SW480 (cell line): Measurements from ENCODE around the gene SIAH2.

Source experiments
- DNase-seq: peaks from one replicate; pipeline ENCODE4 v3.0.0-alpha.2; 2016; ENCODE audit warnings: low spot score

The SIAH2 gene

DNA sequence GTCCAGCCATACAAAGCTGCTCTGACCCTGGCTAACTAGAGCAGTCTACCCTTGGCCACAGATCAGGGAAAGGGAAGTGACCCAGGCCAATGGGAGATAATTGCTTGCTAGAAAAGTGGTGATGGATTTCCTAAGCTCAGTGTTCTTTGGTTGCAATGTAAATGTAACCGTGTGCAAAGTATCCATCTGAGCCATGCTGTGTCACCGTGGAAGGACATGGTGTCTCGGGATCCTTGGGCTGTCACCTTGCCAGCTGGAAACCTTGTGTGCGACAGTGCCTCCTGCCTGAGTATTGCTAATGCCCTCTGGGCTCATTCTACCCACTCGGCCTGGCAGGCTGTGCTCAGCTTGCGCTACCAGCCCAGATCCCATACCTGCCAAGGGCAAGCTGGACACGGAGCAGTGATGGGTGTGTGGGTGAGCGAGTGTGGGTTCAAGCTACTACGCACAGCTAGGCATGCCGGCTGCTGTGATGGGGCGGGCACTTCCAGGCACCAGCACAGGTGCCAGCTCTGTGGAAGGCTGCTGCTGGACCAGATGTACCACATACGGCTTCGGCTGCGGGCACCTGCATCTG, 10.7 kb upstream of the SIAH2 start:
- DNase-seq: no peak

DNA sequence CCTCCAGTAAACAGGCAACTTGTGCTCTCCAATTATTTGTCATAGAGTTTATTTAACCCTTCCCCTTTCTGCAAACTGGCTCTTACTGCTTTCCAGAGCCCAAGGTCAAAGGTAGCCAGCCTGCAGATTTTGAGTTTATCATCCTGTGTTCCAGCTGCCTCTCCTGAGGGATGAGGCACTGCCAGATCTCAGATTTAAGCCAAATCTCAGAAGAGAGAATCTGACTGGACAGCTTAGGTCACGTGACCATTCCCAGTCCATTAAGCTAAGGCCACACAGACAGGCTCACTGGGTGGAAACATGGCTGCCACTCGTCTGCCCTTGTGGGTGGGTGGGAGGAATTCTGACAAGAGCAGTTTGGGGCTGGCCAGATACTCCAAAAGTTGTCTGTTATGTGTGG, 8.6 kb upstream of the SIAH2 start:
- no peak for DNase-seq

DNA sequence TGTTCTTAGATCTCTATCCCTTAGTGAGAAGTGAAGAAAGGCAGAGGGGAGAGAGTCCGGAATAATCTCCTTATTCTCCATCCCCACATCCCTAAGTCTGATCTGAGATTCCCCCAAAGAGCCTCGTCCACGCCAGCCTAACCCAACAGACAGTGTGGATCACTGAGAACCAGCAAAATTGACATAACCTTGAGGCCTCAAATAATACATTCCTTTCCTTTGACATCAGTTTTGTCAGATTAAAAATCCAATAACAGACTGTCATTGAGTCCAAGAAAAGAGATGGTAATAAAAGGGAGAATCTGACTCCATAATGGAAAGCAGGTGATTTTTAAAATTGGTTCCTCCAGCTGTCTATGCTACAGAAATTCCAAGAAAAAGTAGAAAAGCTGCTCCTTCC, 7.7 kb upstream of the SIAH2 start:
- DNase-seq: no peak

DNA sequence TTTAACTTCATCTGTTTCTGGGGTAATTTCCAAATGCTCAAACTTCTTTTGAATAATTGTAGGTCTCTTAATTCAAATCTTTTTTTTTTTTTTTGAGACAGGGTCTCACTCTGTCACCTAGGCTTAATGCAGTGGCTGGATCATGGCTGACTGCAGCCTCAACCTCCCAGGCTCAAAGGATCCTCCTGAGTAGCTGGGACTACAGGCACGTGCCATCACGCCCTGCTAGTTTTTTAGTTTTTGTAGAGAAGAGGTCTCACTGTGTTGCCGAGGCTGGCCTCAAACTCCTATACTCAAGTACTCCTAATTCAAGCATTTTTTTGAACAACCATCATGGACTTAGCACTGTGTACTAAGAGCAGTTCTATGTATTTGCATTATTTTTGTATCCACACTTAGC, 3.8 kb upstream of the SIAH2 start:
- no peak for DNase-seq

DNA sequence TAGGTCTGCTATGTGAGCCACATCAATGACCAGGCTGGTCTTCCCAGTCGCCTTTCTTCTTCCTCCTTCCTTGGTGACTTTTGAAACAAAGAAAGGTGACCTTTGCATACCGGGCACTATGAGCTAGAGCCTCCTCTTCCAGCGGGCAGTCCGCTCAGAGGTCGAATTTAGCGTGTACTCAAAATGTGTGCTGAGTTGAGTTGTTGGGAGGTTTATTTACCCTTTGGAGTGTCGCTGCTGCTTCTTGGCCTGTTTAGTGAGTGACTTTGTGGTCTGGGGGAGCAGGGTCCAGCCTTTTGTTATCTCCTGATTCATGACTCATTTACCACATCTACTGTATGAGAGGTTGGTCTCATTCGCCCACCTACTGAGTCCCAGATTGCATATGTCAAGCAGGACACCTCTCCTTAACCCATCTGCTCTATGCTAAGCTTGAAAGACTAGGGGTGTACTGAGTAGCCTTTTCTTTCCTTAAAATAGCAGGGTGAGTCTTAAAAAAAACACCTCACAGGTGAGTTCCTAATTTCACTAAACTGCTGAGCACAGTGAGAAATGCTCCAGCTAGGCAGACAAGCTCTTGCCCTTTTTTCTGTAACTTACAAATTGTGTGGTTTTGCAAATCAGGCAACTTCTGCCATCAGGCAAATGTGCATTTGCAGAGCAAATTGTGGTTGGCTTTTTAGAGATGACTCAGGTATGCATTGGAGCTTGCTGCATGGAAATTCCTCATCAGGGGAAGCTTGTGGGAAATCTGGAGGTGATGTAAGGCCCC, 3.2 kb upstream of the SIAH2 start:
- peak; percentile 62 for DNase-seq

DNA sequence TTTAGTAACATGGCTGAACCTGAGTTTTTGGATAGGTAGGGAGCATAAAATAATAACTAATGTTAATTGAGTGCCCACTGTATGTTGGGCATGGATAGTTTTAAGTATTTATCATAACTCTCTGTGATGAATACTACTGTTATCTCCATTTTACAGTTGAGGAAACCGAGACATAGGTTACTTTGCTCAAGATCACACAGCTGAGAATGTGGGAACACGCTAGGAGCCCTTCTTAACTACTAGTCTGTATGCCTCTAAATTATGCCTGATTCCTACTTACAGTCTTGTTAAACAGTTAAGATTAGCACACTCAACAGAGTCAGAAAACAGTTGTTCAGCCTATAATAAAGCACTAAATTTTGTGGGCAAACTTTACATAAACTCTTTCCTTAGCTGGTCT, 2.0 kb upstream of the SIAH2 start:
- no peak for DNase-seq

DNA sequence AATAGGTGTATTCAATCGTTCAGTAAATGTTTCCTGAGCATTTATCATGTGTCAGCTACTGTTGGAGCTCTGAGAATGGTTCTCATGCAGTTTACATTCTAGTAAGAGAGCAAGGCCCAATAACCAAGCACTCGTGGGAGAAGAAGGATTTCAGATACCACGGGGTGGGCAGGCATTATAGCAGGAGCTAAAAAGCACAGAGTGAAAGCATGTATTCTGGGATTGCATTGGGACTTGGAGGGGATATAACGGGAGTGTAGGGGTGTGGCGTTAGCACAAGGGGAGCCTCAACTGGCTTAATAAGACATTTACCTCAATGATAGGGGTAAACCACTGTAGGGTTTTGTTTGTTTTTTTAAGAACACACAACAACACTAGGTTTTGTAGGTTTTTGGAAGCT, 1.6 kb upstream of the SIAH2 start:
- DNase-seq: no peak

DNA sequence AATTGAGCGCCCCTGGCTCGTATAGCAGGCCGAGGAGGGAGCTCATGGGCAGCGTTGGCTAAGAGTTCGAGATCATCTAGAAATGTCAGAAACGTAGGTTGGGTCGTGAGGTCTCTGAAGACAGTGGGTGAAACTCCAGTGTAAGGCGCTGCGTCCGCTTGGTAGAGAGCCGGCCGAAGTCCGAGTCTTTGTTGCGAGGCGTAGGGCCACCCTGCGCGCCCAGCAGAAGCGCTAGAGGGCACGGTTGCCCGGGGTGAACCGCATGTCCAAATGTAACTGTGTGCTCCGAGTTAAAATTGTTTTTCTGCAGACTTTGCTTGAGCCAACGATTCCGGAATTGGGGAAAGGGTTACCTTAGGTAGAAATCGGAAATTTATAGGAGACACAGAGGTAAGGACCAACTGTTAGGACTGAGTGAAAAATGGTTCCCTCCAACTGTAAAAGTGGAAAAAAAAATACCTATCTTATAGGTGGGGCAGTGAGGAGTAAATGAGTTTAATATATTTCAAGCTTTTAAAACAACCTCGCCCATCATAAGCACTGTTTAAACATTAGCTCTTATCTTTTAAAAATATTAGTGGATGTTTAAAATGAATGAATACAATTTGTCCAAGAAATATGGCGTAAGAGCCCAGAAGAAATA, 993 bp upstream of the SIAH2 start:
- DNase-seq: peak; percentile 78

DNA sequence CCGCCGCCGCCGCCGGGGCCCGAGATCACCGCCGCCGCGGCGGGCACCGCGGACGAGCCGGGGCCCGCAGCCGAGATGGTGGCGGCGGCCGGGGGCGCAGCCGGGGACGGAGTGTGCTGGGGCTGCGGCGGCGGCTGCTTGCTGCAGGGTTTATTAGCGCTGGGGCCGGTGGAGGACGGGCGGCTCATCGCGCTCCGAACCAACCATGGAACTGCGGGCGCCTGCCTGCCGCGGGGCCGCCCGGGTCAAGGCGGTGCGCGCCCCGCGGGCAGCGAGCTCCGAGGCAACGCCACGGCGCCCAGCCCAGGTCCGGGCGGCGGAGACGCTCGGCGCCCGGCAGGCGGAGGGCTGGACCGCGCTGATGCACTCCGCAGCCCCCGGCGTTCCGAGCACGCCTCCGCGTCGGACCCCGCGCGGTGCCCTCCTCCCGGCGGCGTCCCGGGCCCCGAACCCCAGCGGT, 277 bp downstream of the SIAH2 start:
- DNase-seq: no peak

DNA sequence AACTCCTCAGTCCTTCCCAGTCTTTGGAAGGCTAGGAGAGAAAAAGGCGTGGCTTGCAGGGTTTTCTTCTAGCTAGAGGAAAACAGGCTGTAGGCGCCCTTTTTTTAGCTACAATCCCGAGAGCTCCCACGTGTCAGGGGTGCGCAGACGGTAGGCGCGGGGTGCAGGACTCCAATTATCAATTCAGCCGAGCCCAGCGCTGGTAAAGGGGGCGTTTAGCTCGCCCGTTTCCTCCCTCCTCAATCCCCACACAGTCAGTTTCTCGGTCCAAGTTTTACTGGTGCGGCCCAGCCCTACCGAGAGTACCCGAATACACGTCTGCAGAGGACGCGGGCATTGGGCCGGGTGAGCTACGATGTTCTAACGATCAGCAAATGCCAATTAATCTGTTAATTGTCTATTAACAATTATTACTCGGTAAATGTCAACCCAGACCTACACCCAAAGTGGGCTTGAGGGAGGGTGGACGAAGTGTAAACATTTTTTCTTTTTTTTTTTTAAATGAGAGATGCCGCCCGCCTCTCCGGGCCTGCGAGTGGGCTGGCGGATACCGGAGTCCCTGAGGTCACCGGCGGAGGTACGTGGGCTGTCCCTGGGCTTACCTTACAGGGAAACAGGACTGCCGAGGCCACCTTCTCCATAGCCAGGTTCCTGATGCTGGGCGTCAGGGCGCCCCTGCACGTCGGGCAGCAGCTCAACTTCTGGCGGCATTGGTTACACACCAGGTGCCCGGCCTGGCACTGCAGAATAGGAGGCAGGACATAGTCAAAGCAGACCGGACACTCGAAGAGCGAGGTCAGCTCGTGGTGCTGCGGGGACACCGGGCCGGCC, 923 bp downstream of the SIAH2 start:
- peak; percentile 72 for DNase-seq

DNA sequence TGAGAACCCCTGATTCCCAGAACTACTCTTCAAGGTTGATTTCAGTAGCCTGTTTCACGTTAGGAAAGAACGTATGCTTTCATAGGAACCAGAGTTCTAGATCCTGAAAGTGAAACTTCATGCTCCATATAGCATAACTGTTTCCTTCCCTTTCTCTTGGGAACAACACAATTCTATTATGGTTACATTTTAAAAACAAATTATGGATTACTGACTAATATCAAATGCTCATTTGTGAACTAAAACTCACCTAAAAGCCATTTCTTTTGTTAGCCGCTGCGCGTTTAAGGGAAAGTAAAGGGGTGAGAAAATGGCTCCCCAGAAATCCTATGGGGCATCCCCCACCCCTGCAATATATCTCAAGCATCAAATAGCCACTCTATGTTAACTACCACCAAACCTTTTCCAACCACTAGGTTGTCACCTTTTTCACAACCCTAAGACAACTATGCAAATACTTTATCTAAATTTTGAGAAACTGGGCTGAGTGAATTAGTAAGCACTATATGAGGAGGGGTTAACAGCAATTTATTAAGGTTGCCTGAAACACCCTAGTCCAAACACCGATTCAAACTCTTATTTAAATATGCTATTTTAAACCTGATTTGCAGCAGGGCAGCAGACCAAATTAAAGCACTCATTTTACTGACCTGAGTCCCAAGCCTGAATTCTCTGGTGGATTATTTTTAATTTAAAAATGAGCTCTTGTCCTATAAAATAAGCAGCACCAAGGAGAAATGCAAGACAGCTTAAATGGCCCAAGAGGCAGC, 2.4 kb downstream of the SIAH2 start:
- no peak for DNase-seq

DNA sequence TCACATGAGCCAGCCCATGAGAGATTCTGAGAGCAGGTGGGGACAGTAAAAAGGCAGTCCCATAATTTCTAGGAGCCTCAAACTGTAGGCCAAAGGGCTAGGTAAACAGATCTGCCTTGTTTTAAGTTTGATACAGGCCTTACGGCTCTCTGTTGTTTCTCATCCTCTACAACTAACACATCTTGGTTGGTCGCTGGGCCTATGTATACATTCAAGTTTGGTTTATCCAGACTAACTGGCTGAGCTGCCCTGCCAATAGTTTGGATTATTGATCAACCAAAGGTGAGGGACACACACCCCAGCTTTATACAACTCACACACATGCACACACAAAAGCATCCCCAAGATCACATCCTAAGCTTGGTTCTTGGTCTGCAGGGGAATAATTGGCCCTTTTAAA, 3.0 kb downstream of the SIAH2 start:
- DNase-seq: no peak

DNA sequence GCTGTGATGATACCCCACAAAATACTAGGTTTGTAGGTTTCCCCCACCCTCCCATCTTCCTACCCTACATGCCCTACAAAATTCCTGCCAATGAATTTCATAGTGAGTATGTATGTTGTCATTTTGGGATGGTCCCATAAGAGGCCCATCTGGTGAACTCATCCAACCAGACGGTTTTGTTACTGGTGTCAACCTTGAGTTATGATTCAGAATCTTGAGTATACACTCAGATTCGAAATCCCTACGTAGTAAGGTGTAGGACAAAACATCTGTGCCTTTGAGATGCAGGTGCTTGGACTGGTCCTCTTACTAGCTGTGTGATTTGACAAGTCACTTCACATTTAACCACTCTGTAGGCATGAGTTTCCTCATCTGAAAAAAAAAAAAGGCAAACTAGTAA, 3.6 kb downstream of the SIAH2 start:
- no peak for DNase-seq

DNA sequence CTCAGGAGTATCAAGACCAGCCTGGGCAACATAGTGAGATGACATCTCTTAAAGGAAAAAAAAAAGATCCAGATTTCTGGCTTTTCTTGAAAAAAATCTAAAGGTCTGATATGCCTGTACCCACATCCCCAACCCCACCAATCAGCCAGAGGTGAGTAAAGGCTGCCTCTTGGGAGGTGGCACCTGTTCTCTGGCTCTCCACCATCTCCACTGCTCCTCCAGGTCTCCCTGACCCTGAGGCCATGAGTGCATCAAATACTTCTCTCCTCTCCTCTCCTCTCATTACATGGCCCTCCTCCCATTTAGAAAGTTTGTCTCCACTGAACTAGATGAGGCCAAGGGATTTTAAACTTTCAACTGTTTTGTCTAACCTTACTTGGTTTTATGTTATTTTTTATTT, 5.2 kb downstream of the SIAH2 start:
- DNase-seq: no peak

DNA sequence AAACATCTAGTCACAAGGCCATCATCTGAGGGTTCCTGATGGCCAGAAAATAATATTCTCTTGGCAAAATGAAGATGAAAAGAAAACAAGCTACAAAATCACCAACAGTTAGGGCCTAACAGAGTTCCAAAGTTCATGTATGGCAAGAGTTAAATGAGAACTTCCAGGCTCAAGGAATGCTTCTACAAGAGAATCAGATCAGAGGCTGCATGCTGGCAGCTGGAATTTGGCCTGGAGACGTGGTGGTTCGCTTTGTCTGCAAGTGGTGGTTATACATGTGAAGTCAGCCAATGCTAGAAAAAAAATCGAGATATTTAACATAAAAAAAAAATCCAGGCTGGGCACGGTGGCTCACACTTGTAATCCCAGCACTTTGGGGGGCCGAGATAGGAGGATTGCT, 5.6 kb downstream of the SIAH2 start:
- DNase-seq: no peak

DNA sequence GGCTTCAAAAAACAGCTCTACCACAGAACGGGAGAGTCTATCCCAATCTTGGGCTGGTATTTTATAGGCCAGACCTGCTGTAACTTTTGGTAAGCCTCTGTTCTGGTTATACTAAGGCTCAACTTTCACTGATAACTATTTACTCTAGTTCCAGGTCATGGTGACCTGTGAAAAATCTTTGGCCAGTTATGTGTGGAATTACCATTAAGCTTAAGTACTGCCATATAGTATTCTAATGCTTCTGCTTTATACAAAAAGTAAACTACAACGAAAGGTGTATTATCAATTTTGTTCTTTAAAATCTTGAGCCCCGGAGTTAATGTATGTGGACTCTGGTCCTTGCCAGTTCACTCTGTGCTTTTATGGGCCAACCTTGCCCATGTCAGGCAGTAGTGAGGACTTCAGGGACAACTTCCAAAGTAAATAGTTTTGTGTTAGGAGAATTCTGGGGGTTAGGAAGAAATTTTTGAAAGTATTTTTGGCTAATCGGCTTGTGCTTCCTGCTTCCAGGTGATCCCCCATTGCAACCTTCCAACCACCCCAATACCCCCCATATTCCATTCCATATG, 6.4 kb downstream of the SIAH2 start:
- no peak for DNase-seq

DNA sequence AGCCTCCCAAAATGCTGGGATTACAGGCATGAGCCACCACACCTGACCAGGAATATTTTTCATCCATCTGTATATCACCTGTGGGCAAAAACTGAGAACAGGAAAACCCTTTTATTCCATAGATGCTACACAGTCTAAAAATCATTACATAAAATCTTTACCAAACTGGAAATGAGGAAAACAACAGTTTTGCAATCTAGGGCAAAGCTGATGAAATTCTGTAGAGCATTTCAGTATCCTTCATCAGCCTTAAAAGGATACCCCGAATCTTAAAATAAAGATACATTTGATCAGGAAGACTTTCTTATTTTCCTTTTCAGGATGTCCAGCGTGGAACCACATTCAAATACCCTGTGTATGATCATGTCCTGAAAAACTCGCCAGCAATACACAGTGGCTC, 7.1 kb downstream of the SIAH2 start:
- DNase-seq: no peak

DNA sequence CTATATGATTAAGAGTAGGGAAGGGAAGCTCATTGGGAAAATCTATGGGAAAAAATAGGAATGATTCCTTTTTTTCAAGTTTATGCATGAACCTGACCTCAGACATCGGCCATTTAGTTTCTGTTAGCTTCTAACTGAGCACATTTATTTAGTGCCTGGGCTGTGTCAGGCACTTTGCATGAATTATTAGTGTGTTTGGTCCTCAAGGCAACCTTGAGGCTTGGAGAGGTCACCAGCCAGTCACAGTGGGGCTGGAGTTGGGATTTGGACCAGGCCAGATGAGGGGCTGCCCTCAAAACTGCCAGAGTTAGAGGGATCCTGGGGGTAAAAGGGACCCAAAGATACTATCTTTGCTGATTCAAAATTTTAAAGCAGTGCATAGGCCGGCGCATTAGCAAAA, 8.1 kb downstream of the SIAH2 start:
- no peak for DNase-seq

DNA sequence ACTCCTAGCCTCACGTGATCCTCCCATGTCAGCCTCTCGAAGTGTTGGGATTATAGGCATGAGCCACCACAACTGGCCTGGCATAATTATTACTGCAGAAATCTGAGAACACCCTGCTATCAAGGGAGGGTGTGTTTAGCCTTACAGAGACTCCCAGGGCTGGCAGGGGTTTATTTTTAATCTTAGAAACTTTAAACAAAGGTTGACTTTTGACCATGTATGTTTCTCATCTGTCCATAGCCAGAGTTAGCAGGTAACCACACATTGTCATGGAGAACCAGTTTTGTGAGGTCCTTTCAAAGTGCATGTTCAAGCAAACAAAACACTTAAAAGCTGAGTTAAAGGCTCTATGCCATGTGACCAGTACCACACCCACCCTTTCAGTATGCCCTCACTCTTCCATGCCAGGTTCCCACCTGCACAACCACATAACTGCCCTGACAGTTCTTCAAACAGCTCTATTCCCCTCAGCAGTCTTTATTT, 11.1 kb downstream of the SIAH2 start:
- DNase-seq: peak; percentile 17

DNA sequence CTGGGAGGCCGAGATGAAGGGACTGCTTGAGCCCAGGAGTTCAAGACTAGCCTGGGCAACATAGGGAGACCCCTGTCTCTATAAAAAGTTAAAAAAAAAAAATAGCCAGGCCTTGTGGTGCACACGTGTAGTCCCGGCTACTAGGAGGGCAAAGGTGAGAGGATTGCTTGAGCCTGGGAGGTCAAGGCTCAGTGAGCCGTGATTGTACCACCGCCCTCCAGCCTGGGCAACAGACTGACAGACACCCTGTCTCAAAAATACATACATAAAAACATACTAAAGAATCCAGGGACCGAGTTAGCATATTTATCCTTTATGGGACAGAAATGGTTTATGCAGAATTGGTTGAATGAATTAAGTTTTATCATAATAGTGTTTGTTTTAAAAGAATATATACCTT, 13.7 kb downstream of the SIAH2 start:
- DNase-seq: no peak

DNA sequence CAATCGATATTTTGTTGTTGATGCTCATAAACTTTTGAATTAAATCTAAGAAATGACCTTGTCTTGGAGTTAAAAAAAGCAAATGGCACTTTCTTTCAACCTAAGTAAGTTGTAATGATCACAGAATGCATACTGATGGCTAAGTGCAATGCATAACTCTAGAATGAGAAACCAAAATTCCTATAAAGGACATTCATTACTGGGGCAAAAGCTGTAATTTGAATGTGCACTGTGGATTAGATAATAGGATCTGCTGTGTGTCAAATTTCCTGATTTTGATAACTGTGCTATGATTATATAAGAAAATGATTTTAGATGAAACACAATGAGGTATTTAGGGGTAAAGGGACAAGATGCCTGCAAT, 14.3 kb downstream of the SIAH2 start:
- DNase-seq: no peak
